OCI-LY1 (cell line): ENCODE measurements around the gene UPB1.

ENCODE experiments used
- EZH2 ChIP-seq: fragments of 200-600 bp; sonication (generic), shearing (Covaris generic); IDR thresholded peaks from 2 replicates; pipeline ENCODE4 v1.8.0; 2017; ENCODE audit warnings: borderline replicate concordance, mixed run types, mild to moderate bottlenecking, antibody characterized with exemption, low read length, moderate library complexity, mixed read lengths
- TF ChIP-seq, protein P1 (sequence below): fragments of 200-600 bp; sonication (generic), shearing (Covaris generic); IDR thresholded peaks from 2 replicates; pipeline ENCODE4 v1.5.1; 2017; ENCODE audit warnings: mild to moderate bottlenecking, antibody characterized with exemption, low read length, moderate library complexity, mixed read lengths

DNA sequence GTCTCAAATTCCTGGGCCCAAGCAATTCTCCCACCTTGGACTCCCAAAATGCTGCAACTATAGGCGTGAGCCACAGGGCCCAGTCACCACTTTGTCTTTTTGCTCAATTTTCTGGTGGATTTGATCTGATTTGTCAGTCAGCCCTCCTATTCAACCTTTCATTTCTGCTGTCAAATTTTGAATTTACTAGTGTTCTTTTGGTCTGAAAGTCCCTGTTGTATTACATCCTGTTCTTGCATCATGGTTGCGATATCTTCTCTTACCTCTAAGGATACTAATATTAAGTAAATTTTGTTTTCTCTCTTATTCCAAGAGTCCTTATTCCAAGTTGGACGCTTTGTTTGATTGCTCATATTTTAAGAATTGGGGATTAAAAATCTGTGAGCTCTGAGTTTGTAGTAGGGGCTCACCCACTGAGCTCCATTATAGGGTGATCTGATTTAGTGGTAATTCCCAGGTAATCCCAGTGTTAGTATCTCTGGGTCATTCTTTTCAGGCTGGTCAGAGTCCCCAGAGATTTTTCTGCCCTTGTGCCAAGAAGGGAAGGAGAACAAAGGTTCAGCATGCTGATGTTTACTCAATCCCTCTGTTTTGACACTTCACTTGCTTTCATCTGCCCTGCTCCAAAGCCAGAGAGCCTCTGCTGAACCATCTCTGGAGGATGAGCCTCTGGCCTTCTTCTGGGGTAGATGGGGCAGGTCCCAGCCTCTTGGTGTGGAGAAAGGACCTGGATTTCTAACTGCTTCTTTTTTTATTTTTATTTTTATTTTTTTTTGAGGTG is 10.0 kb downstream of the UPB1 start:
- TF ChIP-seq, protein P1, sequence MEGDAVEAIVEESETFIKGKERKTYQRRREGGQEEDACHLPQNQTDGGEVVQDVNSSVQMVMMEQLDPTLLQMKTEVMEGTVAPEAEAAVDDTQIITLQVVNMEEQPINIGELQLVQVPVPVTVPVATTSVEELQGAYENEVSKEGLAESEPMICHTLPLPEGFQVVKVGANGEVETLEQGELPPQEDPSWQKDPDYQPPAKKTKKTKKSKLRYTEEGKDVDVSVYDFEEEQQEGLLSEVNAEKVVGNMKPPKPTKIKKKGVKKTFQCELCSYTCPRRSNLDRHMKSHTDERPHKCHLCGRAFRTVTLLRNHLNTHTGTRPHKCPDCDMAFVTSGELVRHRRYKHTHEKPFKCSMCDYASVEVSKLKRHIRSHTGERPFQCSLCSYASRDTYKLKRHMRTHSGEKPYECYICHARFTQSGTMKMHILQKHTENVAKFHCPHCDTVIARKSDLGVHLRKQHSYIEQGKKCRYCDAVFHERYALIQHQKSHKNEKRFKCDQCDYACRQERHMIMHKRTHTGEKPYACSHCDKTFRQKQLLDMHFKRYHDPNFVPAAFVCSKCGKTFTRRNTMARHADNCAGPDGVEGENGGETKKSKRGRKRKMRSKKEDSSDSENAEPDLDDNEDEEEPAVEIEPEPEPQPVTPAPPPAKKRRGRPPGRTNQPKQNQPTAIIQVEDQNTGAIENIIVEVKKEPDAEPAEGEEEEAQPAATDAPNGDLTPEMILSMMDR = no peak
- TF ChIP-seq EZH2 = no peak
